Panc1 (cell line): ENCODE measurements around the gene TNFRSF21.

Experiments used
- CTCF ChIP-seq: fragments of 450-650 bp; IDR thresholded peaks from 2 replicates; pipeline ENCODE4 v1.5.1; 2017; ENCODE audit warnings: mild to moderate bottlenecking
- POLR2AphosphoS5 ChIP-seq: IDR thresholded peaks from 2 replicates; pipeline ENCODE4 v1.6.1; 2012; ENCODE audit warnings: mild to moderate bottlenecking, low read depth, low read length, moderate library complexity
- TF ChIP-seq, protein P1 (sequence below), 2 experiments: IDR thresholded peaks; 2 replicates each; pipeline ENCODE4 v1.6.1; 2011 to 2012; ENCODE audit warnings: low read depth in 2 of 2, control low read depth in 1 of 2, low read length in 1 of 2, mild to moderate bottlenecking in 1 of 2, moderate library complexity in 1 of 2; ENCODE audit not compliant: insufficient read depth in 1 of 2

GRCh38 chr6:47319867-47320266 is 10.2 kb upstream of the TNFRSF21 start:
- TF ChIP-seq POLR2AphosphoS5 (no peak), CTCF (no peak)
- TF ChIP-seq, protein P1, sequence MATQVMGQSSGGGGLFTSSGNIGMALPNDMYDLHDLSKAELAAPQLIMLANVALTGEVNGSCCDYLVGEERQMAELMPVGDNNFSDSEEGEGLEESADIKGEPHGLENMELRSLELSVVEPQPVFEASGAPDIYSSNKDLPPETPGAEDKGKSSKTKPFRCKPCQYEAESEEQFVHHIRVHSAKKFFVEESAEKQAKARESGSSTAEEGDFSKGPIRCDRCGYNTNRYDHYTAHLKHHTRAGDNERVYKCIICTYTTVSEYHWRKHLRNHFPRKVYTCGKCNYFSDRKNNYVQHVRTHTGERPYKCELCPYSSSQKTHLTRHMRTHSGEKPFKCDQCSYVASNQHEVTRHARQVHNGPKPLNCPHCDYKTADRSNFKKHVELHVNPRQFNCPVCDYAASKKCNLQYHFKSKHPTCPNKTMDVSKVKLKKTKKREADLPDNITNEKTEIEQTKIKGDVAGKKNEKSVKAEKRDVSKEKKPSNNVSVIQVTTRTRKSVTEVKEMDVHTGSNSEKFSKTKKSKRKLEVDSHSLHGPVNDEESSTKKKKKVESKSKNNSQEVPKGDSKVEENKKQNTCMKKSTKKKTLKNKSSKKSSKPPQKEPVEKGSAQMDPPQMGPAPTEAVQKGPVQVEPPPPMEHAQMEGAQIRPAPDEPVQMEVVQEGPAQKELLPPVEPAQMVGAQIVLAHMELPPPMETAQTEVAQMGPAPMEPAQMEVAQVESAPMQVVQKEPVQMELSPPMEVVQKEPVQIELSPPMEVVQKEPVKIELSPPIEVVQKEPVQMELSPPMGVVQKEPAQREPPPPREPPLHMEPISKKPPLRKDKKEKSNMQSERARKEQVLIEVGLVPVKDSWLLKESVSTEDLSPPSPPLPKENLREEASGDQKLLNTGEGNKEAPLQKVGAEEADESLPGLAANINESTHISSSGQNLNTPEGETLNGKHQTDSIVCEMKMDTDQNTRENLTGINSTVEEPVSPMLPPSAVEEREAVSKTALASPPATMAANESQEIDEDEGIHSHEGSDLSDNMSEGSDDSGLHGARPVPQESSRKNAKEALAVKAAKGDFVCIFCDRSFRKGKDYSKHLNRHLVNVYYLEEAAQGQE (IDR thresholded peaks at IDR 0.05; ENCODE audit: insufficient read depth in 1 of 2, low read depth in 2 of 2, low read length in 1 of 2): no peak
